K562 (cell line): ENCODE data around the gene SNRPF. TPM values are rescaled to one million over a fixed set of nuclear protein-coding genes. Genes with fewer than 3 reads are reported as not detected.

Source experiments
- ATAC-seq: fragments of 200-7000 bp; cut with Tn5 transposase; 3 replicates; pipeline ENCODE4 v1.9.1; 2020; ENCODE audit warnings: moderate library complexity
- BruUV-seq: library from RNA; stranded (reverse); fragments of 400-500 nt; replicated peaks from 2 replicates; lab custom pipeline; 2021; lab: Mats Ljungman, UMichigan
- CTCF ChIA-PET: fragments of 300-600 bp; formaldehyde crosslinking; extraction: SDS; loops from one replicate; lab custom pipeline; 2021; ENCODE audit warnings: low intra/inter-chr PET ratio; lab: Yijun Ruan, JAX
- POLR2A ChIA-PET: fragments of 300-600, 350-650 bp; sonication (Branson Sonifier 250); formaldehyde crosslinking; extraction: SDS; loops from one replicate; lab custom pipeline; 2021; ENCODE audit warnings: antibody characterized with exemption, inconsistent platforms; lab: Yijun Ruan, JAX
- DNase-seq, 4 experiments: peaks; one replicate each; pipeline versions ENCODE4 v3.0.0 to v3.0.0-alpha.2; 2011 to 2018; ENCODE audit warnings: low spot score in 3 of 4, mixed read lengths in 3 of 4; ENCODE audit errors: extremely low read depth in 1 of 4
- FAIRE-seq: peaks from 2 replicates; lab custom pipeline; 2011; peaks lifted over from hg19 to GRCh38; lab: Jason Lieb, UNC
- H2AFZ ChIP-seq: 2 replicates; pipeline ENCODE4 v1.6.0; 2011; ENCODE audit warnings: low read depth, low read length, control low read depth, inconsistent platforms
- H3K27ac ChIP-seq: fragments of 200-600 bp; 3 replicates; pipeline ENCODE4 v1.8.0; 2011; ENCODE audit warnings: low read depth, mild to moderate bottlenecking, control low read depth, inconsistent platforms, low read length, moderate library complexity, mixed read lengths; ENCODE audit errors: extremely low read depth
- H3K27me3 ChIP-seq, 2 experiments: fragments of 300-600 bp in 1 of 2; 2 replicates in 1 of 2; 3 replicates in 1 of 2; pipeline versions ENCODE4 v1.6.0 to v1.8.0; 2011; ENCODE audit warnings: inconsistent platforms in 2 of 2, low read length in 2 of 2, mild to moderate bottlenecking in 1 of 2, mixed read lengths in 1 of 2, moderate library complexity in 1 of 2; ENCODE audit not compliant: control insufficient read depth in 2 of 2, insufficient read depth in 2 of 2
- H3K36me3 ChIP-seq: fragments of 300-600 bp; 3 replicates; pipeline ENCODE4 v1.8.0; 2011; ENCODE audit warnings: mild to moderate bottlenecking, low read length, inconsistent platforms; ENCODE audit not compliant: control insufficient read depth, insufficient read depth
- H3K4me1 ChIP-seq, 2 experiments: fragments of 200-600 bp in 1 of 2; replicated peaks in 1 of 2; 2 replicates in 1 of 2; 3 replicates in 1 of 2; pipeline versions ENCODE4 v1.5.1 to v1.8.0; 2011; ENCODE audit warnings: inconsistent platforms in 2 of 2, low read length in 2 of 2, mild to moderate bottlenecking in 1 of 2, mixed read lengths in 1 of 2, moderate library complexity in 1 of 2; ENCODE audit not compliant: control insufficient read depth in 2 of 2, insufficient read depth in 2 of 2
- H3K4me2 ChIP-seq: 2 replicates; pipeline ENCODE4 v1.6.1; 2011; ENCODE audit warnings: low read length, control low read depth, inconsistent platforms, mixed read lengths; ENCODE audit not compliant: insufficient read depth
- H3K4me3 ChIP-seq: fragments of 200-600 bp; sonication (generic), shearing (Covaris generic); 2 replicates; pipeline ENCODE4 v1.5.1; 2016; ENCODE audit warnings: control low read depth, inconsistent platforms
- H3K79me2 ChIP-seq: fragments of 200-600 bp; 3 replicates; pipeline ENCODE4 v1.8.0; 2011; ENCODE audit warnings: low read length, inconsistent platforms; ENCODE audit not compliant: control insufficient read depth, insufficient read depth
- H3K9ac ChIP-seq, 2 experiments: 2 replicates each; pipeline versions ENCODE4 v1.6.0 to v1.6.1; 2011; ENCODE audit warnings: low read depth in 2 of 2, low read length in 2 of 2, control low read depth in 1 of 2, inconsistent platforms in 1 of 2, mild to moderate bottlenecking in 1 of 2, mixed read lengths in 1 of 2; ENCODE audit not compliant: insufficient read depth in 1 of 2
- H3K9me1 ChIP-seq: one replicate; pipeline ENCODE4 v1.6.0; 2011; ENCODE audit warnings: inconsistent platforms, mild to moderate bottlenecking, low read length, moderate library complexity; ENCODE audit not compliant: control insufficient read depth, insufficient read depth
- H3K9me3 ChIP-seq: replicated peaks from 2 replicates; pipeline ENCODE4 v1.5.1; 2011; ENCODE audit warnings: low read depth, low read length, inconsistent platforms; ENCODE audit not compliant: control insufficient read depth, insufficient read depth
- H4K20me1 ChIP-seq: replicated peaks from 2 replicates; pipeline ENCODE4 v1.6.1; 2011; ENCODE audit warnings: low read length, inconsistent platforms, mixed read lengths; ENCODE audit not compliant: control insufficient read depth, insufficient read depth
- CAMTA2 ChIP-seq: fragments of 250-450 bp; sonication (Bioruptor Pico); conservative IDR thresholded peaks from 2 replicates; pipeline ENCODE4 v1.5.1; 2022
- KLF13 ChIP-seq: fragments of 450-650 bp; IDR thresholded peaks from 2 replicates; pipeline ENCODE4 v1.6.1; 2016; ENCODE audit warnings: missing genetic modification characterization, low read depth, mild to moderate bottlenecking, missing compliant biosample characterization, moderate library complexity, borderline replicate concordance
- NCOA2 ChIP-seq, 2 experiments: fragments of 450-650 bp; IDR thresholded peaks; 2 replicates each; pipeline ENCODE4 v1.6.1; 2018; ENCODE audit warnings: mild to moderate bottlenecking in 2 of 2, moderate library complexity in 1 of 2; ENCODE audit not compliant: partially characterized antibody in 2 of 2
- SREBF1 ChIP-seq: fragments of 150-350 bp; IDR thresholded peaks from 2 replicates; pipeline ENCODE4 v1.6.1; 2014; ENCODE audit warnings: antibody characterized with exemption, low read depth, low read length, borderline replicate concordance
- UBTF ChIP-seq, 2 experiments: IDR thresholded peaks; 2 replicates each; pipeline ENCODE4 v1.6.1; 2012; ENCODE audit warnings: improper control_type of control experiment in 2 of 2, low read depth in 2 of 2, low read length in 2 of 2, borderline replicate concordance in 1 of 2
- USF2 ChIP-seq: sonication (generic); formaldehyde crosslinking; IDR thresholded peaks from 2 replicates; pipeline ENCODE4 v1.5.0; 2020; ENCODE audit warnings: missing genetic modification reagents
- WGBS: fragments of 100-300 bp; shearing (Covaris generic); methylation state at CpG from one replicate; pipeline ENCODE4 v1.1.6; 2016; ENCODE audit warnings: low coverage, mixed read lengths; ENCODE audit not compliant: insufficient coverage; ENCODE audit errors: missing lambda C conversion rate; 5-methylcytosine and 5-hydroxymethylcytosine counted together
- in situ Hi-C: fragments of 300-500 bp; cut with MboI; formaldehyde crosslinking; loops from 4 replicates; pipeline ENCODE4 v1.15.0; 2018; ENCODE audit warnings: inconsistent platforms, mixed read lengths
- intact Hi-C: fragments of 100-400 bp; cut with micrococcal nuclease; formaldehyde crosslinking; loops from 2 replicates; pipeline ENCODE4 v1.14.2; 2022
- polyA plus RNA-seq, 8 experiments: library from polyadenylated mRNA; depleted of rRNA in 4 of 8; stranded (reverse) in 5 of 8; unstranded in 3 of 8; fragments of >200 nt; fragmentation: Nextera tagmentation in 2 of 8; fragmentation: Illumina TruSeq in 1 of 8; extraction: Ambion mirVana in 2 of 8; extraction: Trizol in 1 of 8; gene quantifications; 2 replicates each; pipeline versions ENCODE4 v1.2.1 to v1.2.3, GENCODE V29; 2011 to 2014; ENCODE audit warnings: inconsistent platforms in 1 of 8, missing spikeins in 1 of 8
- total RNA-seq, 7 experiments: library from RNA; depleted of rRNA in 6 of 7; stranded (reverse); fragments of >200 nt in 6 of 7; fragmentation: Illumina TruSeq in 2 of 7; extraction: Trizol in 2 of 7; gene quantifications; 2 replicates each; pipeline versions ENCODE4 v1.2.1 to v1.2.3, GENCODE V29; 2011 to 2021; ENCODE audit warnings: low replicate concordance in 1 of 7

SNRPF gene
- total and polyA plus RNA-seq, 9 of the 15 experiments (the other 6 are each of a cell fraction or from before 2014, with no cell fraction given), result 37.9 to 205 (median 93.6) TPM

- POLR2A ChIA-PET, result no interaction called here
- FAIRE-seq (no peak), ATAC-seq (no peak), DNase-seq (no peak)
- H3K27me3 ChIP-seq, result no peaks in the 10 kb centered on the region
- H3K4me2 ChIP-seq, result no peak overlapping the region
- H3K9me3 ChIP-seq, result no peaks in the 10 kb centered on the region
- no peak overlapping the region for H3K27ac ChIP-seq
- no TSS peak for BruUV-seq
- no peak overlapping the region for H2AFZ ChIP-seq
- H3K4me1 ChIP-seq, result no peaks in the 10 kb centered on the region
- in situ Hi-C loops, result no loop called here
- TF ChIP-seq USF2 (CRISPR knock-in tag) (no peak), SREBF1 (no peak), KLF13 (tag) (no peak), UBTF (IDR thresholded peaks at IDR 0.05; ENCODE audit: borderline replicate concordance in 1 of 2, low read depth in 2 of 2, low read length in 2 of 2) (no peak), CAMTA2 (CRISPR knock-in tag) (no peak), NCOA2 (IDR thresholded peaks at IDR 0.05; ENCODE audit: partially characterized antibody in 2 of 2) (no peak)
- no peaks in the 10 kb centered on the region for H3K36me3 ChIP-seq
- H3K4me3 ChIP-seq, result no peak overlapping the region
- no peaks in the 10 kb centered on the region for H3K9me1 ChIP-seq
- CTCF ChIA-PET, result no interaction called here
- WGBS, result 0% methylated on average over 2 of the region's 2 CpGs
- H3K9ac ChIP-seq, result no peak overlapping the region
- no peaks in the 10 kb centered on the region for H4K20me1 ChIP-seq
- no peaks in the 10 kb centered on the region for H3K79me2 ChIP-seq
- intact Hi-C loops, result no loop called here
Observed at GRCh38 chr12:95830335-95831089, 28.2 kb upstream of the SNRPF start.
